ENCODE data around the gene LYRM4. TPM values are rescaled to one million over a fixed set of nuclear protein-coding genes. Genes with fewer than 3 reads are reported as not detected.

The LYRM4 gene
- total RNA-seq, 1 experiment from 2014 or later = 25.6 TPM

DNA sequence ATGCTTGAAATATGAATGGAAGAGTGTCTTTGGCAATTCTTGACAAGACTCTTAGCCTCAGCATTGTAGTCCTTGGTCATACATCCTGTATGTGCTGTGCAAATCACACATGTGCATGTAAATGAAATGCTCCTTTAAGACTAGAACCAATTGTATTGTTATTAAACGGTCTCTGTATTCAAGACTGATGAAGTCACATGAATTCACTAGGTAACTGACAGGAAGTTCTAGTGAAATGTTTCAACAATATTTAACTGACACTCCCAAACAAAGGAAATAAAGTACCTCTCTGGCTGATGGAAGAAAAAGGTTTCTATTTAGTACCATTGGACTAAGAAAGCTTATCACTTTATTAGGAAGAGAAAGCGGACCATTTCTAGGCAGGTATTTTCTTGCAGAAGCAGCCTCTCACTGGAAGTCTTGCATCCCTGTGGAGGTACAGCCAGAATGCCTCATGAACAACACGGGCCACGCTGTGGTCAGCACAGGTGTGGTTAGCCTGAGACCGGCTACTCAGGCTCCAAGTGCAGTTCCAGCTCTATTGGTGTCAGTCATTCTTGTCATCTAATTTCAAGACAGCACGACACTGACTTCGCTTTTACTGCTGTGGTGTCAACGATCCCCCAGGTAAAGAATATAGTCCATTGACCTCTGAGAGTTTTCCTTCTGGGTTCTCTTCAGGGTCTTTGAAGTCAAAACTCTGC is 158.3 kb downstream of the LYRM4 start:
- DNase-seq (ENCODE audit: low read depth) = no peak

DNA sequence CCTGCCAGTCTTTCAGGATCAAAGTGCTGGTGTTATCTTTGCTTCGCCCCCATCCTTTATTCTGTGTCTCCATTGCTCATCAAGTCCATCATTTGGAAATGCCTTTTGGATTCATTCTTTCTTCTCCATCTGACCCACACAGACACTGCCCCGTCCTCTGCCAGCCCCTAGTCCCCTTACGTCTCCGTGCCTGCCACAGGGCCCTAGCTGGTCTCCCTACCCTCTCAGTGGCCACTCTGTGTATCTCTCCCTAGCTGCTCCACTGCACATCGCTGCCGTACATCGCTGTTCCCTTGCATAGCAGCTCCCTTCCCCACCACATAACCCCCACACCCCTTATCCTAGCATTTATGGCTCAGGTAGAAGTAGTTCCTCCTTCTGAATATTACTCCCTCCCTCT is 159.9 kb downstream of the LYRM4 start:
- DNase-seq (ENCODE audit: low read depth) = no peak

DNA sequence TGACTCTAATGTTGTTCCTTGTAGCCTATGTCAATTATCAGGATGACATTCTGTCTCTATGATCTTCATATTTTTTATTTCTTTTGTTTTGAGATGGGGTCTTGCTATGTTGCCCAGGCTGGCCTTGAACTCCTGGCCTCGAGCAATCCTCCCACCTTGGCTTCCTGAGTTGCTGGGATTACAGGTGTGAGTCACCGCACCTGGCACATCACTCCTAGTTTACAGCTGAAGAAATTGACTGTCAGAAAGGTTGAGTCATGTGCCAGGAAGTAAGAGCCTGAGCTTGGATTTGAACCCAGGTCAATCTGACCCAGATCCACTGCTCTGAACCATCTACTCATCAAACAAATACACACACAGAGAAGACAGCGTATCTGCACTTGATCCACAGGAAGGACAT is 161.2 kb downstream of the LYRM4 start:
- peak; percentile 50 for DNase-seq (ENCODE audit: low read depth)

DNA sequence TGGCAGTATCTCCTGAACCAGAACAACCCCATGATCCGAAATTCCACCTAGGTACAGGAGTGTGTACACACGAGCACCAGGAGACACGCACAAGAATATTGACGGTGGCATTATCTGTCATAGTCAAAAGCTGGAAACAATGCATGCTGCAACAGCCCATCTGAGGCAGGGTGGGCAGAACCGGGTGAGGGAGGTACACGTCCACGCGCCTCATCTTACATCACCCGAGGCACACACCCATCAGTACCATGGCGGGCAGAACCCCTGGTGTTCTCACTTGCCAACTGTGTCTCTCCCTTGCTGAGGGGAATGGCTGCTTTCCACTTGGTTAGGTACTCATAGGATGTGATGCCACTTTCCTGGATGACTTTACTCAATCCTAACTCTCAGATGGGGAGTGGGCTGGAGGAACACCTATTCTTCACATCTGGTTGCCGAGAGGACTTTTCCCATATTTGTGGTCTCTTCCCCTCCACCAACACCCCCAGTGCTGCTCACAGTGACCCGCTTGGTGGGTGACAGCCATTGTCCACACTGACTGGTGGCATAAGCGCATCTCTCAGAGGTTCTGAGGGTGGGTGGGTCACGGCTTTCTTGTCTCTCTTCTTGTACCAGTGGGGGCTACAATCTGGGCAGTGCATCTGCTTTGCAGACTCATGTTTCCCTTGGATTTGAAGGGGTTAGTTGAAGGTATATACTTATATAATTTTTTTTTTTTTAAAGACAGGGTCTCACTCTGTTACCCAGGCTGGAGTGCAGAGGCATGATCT is 162.1 kb downstream of the LYRM4 start:
- DNase-seq (ENCODE audit: low read depth) = no peak

DNA sequence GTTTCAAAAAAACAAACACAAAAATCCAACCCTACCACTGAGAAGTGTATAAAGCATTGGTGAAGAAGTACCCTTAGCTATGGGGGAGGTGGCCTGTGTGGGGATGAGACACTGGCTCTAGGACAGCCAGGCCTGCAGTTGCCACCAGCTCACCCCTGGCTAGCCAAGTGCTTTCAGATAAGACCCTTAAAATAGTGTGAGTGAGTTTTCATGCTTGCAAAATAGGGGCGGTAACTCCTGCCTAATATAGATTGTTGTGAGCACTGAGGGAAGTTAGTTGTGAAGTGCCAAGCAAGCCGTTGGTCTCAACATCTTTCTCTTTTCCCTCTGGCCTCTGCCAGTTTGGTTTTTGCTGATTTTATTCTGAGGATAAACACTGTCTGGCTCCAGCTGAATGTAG is 164.3 kb downstream of the LYRM4 start:
- DNase-seq (ENCODE audit: low read depth) = no peak

DNA sequence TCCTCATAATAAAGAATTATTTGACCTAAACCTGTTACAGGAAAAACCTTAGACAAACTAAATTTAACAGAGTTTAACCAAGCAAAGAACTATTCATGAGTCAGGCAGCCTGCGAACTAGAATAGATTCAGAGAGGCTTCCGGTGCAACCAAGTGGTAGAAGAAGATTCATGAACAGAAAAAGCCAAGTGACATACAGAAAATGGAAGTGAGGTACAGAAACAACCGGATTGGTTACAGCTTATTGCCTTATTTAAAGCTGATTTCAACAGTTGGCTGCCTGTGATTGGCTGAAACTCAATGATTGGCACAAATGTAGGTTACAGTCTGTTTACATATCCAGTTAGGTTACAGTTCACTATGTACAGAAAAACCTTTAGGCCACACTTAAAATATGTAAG is 165.5 kb downstream of the LYRM4 start:
- DNase-seq (ENCODE audit: low read depth) = peak; percentile 13

DNA sequence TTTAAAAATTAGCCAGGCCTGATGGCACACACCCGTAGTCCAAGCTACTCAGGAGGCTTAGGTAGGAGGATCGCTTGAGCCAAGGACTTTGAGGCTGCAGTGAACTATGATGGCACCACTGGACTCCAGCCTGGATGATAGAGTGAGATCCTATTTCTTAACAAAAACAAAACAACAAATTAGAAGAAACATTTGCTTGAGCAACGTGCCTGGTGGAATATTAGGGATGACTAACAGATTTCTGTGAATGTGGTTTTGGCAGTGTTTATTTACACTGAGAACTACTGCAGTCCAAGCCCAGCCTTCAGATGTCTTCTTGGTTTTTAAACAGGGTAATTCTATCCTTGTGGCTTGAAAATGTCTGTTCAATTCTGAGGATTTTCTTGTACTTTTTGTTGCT is 166.4 kb downstream of the LYRM4 start:
- DNase-seq (ENCODE audit: low read depth) = peak; percentile 66

DNA sequence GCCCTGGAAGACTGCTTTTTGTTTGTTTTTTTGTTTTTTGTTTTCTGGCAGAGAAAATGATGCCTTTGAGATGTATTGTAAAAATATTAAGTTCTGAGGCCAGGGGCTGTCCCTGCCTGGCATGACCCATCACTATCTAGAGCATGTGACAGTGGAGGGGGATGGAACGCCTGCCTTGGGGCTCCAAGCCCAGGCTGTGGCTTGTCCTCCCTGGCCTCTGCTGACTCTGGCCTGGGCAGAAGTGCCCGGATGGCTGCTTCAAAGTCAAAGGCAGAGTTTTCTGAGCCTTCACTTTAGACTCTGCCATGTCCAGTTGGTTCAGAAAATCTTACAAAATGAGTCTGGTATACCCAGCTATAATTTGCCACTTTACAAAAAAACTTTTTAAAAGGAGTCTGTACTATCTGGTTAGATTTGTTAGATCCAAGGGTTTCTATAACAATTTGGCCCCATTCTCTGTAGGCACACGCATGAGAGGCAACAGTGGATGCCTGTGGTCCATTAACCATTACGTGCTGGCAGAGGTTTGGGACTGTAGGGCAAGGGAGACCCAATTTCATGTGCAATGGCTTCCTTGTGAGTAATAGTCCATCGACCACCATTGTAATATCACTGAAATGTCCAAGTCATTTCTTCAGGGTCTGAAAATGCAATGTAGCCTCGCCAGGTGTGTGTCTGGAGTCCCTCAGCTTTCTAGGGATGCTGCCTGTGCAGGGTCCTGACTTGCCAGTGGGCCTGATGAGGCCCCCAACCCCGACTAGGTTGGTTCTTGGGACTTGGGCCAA is 167.3 kb downstream of the LYRM4 start:
- DNase-seq (ENCODE audit: low read depth) = no peak

DNA sequence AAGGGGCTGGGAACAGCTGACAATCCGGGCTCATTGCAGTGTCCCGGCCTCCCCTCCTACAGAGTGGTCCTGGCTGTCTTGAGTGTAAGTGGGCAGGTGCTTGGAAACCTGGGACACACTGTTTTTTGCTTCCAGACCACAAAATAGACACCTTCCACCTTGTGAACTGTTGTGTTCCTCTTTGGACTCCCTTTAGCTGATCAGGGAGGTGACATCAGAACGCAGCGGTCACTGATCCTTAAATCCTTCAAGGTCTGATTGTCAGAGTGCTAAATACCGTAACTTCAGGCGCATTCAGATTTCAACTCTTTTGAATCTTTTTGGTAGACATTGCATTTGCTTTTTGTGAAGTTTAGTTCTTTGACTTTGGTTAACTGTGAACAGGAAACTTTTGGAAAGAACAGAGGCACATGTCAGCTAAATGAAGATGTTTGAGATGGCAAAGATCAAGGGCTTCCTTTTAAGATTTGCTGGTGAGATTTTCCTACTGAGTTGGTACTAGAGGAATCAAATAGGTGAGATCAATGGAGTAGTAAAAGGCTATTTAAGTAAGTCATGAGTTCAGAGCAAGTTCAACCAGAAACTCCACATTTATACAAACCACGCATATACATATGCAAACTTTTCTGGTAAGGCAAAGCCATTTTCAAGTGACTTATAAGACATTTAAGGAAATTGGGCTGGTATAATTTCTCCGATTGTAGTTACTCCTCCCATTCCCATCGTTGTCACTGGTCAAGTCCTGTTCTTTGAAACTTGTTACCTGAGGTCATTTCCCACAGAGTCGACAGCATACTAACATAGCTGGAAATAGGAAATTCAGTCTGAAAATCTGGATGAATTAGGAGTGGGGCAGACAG is 169.3 kb downstream of the LYRM4 start:
- no peak for DNase-seq (ENCODE audit: low read depth)

DNA sequence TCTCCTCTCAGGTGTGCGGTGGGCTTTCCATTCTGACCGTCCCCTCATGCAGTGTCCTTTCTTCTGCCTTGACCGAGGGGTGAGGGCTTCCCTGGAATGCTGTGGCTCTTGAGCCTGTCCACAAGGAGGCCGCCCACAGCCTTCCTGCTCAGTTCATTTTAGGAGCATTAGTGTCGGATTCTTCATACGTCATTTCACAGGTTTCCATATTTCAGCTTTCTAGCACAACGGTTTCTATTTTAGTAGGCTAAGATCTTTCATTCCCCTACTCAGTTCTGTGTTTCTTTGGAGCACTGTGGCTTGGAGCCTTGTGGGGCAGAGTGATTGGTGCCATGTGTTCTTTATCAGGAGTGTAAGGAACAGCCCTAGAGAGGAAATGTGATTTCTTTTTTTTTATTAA is 170.1 kb downstream of the LYRM4 start:
- DNase-seq (ENCODE audit: low read depth) = no peak

DNA sequence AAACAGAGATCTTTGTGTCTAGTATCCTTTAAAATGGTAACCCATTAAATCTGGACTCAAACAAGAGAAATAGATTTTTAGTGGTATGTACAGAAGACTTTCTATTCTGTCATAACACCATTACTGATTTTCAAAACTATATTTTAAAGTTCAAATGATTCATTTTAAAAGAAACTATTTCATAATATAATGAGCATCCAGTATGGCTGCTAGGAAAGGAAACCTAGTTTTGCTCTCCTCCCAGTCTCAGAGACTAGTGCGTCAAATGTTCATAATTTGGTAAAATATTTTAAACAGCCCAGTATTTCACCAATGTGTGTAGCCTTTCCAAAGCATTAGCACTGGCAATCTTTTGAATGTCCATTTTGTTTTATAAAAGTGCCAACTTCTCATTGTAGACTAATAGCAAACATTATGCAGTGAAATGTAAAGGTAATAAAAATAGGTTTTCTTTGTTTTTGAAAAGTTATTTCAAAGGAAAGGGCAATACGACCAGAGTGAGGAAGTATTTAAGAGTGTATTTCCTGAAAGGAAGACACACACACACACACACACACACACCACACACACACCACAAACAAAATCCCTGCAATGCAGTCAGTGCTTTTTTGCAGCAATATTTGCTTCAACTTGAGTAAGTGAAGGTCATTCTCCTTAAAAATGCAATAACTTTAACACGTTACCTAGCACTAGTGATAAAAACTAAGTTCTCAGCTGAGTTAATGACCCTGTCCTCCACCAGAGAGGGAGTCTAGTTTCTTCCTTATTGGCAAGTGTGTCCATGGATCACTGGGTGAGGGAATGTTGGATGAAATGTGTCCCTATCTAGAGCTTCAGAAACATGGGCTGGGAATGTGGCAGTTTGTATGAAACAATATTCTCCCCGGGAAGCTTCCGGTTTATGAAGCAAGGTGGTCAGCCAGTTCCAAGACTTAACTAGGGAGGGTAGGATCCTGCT is 171.0 kb downstream of the LYRM4 start:
- DNase-seq (ENCODE audit: low read depth) = no peak

DNA sequence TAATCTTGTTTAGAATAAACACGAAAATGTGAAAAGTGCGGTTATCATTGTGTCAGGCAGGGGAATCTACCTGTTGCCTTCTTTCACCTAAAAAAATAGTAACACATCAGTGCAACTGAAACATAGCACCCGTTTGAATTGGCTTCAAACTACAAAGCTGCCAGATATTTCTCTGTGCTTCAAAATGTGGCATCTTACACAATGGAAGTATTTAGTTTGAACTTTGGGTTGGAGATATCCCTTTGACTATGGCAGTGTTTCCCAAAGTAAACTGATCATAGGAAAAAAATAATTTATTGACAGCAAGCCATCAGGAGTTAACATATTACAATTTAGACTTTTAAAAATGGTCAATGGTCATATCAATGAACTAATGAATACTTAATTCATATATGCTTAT is 172.0 kb downstream of the LYRM4 start:
- DNase-seq (ENCODE audit: low read depth) = no peak

DNA sequence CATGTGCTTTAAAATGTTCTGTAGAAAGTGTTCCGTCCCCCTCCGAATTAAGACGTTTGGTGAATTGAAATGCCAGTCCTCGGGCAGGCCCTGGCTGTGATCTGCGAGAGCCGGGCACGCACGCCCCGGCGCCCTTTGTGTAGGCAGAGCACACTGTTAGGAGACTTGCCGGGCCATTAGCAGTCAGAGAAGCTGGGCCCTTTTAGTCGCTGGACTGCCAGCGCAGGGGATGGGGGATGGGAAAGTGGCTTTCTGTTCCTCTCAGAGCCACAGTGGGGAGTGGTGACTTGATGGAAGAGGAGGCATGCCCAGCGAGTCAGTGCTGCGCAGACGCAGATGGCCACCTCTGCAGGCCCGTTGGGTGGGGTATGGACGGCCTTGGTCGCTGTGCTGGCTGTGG is 173.4 kb downstream of the LYRM4 start:
- DNase-seq (ENCODE audit: low read depth) = no peak

DNA sequence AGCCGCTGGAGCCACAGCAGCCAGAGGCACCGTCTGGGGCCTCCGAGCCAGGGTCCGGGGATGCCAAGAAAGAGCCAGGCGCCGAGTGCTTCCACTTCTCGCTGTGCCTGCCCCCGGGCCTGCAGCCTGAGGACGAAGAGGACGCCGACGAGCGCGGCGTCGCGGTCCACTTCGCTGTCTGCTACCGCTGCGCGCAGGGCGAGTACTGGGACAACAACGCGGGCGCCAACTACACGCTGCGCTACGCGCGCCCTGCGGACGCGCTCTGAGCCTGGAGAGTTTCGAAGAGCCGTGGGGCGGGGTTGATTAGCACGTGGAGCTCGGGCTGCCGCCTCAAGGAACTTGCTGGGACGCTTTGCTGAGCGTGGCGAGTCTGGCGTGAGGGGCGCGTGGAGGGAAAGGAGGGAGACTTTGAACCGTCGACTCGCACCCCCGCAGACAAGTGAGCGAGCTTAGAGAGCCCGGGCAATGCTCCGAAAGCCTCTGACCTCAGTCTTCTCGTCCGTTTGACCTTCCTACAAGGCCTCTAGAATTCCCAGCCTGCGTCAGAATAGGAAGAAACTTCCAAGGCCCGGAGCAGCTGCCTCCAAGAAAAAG is 174.4 kb downstream of the LYRM4 start:
- no peak for DNase-seq (ENCODE audit: low read depth)

DNA sequence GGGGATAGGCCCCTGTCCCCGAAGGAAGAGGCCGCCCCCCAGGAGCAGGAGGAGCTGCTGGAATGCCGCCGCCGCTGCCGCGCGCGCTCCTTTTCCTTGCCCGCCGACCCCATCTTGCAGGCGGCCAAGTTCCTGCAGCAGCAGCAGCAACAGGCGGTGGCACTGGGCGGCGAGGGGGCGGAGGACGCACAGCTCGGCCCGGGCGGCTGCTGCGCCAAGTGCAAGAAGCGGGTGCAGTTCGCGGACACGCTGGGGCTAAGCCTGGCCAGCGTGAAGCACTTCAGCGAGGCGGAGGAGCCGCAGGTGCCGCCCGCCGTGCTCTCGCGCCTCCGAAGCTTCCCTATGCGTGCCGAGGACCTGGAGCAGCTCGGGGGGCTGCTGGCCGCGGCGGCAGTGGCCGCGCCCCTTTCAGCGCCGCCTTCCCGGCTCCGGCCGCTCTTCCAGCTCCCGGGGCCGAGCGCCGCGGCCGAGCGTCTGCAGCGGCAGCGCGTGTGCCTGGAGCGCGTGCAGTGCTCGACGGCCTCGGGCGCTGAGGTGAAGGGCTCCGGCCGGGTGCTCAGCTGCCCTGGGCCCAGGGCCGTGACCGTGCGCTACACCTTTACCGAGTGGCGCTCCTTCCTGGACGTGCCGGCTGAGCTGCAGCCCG is 175.0 kb downstream of the LYRM4 start:
- no peak for DNase-seq (ENCODE audit: low read depth)

DNA sequence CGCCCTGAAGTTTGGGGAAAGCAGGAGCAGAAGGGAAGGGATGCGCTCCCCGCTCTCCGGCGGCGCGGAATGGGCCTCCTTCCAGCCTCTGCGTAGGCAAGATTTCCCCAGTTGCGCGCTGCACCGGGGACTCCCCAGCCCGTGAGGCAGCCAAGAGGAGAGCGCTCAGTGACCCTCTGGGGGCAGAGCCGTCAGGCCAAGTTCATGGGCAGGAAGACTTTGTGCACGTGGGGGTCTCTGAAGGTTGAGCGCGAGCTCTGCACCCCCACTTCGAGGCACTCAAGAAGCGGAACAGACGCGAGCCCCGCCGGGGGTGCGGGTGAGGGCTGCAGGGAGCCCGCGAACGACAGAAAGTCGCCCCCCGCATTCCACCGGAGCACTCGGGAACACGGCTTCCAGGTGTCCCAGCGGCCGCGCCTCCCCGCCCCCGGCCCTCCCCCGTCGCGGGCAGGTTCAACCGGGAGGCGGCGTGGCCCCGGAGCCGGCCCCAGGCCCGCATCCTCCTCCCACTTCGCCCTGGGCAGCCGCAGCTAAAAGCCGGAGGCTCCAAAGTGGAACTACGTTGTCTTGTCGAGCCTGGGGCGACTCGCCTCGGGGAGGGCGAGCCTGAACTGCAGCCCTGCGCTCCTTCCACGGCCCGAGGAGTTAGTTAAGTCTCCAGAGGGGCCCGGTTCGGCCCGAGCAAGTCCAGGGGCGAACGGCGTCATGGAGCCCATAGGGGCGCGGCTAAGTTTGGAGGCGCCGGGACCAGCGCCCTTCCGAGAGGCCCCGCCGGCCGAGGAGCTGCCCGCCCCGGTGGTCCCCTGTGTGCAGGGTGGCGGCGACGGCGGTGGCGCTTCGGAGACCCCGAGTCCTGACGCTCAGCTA is 175.7 kb downstream of the LYRM4 start, which contains the start of gene PPP1R3G:
TSS of gene PPP1R3G (plus strand) at position 561 of the 867 bp plus-strand sequence. CDS start at position 706, 145 bp downstream.
- no peak for DNase-seq (ENCODE audit: low read depth)

DNA sequence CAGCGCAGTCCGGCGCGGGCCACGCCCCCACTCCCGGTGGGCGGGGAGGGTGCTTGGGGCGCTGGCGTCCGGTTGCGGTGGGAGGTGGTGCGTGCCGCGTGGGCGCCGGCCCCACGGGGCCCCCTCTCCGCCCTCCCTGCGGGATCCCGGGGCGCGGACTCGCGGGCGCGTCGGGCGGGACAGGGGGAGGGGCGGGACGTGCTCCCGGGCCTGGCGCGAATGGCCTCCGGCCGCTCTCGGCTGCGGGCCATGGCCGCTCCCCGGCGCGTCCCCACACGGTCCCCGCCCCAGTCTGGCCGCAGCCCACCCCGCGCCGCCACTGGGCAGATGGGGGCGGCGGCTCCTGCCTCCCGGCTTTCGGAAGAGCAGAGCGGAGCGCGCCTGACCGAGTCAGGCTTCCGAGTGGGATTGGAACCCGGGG is 176.4 kb downstream of the LYRM4 start:
- DNase-seq (ENCODE audit: low read depth) = no peak

DNA sequence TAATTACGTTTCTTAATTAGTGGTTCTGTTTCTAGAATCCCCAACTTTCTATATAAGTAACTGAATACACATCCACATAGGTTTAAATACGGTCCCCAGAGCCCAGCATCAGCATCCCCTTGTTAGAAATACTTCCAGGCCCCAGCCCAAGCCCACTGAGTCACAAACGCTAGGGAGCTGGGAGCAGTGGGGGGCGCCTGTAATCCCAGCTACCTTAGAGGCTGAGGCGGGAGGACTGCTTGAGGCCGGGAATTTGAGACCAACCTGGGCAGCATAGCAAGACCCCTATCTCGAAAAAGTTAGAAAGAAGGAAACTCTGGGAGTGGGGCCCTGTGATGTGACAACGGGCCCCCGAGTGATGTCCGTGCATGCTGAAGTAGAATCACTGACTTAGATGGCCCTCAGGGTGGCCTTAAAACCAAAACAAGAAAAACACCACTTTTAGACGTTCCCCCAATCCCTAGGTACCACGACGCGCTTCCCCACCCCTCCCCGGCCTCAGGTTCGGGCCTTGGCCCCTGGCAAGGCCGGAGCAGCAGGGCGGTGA is 176.9 kb downstream of the LYRM4 start:
- DNase-seq (ENCODE audit: low read depth) = no peak
